Kidney (tissue), 14 donors: ENCODE data around the gene VPS33B. TPM values are rescaled to one million over a fixed set of nuclear protein-coding genes. Genes with fewer than 3 reads are reported as not detected.

Source experiments
- DNase-seq, 5 donors: peaks; one replicate each; pipeline ENCODE4 v3.0.0-alpha.2; 2013 to 2020
- FAIRE-seq: peaks from 2 replicates; lab custom pipeline; 2012; peaks lifted over from hg19 to GRCh38; lab: Jason Lieb, UNC
- H3K27ac ChIP-seq, 2 donors: one replicate each; pipeline ENCODE4 v1.7.0; 2013; ENCODE audit warnings: low read depth in 2 of 2, low read length in 2 of 2, inconsistent platforms in 1 of 2
- H3K27me3 ChIP-seq: one replicate; pipeline ENCODE4 v1.7.1; 2013; ENCODE audit warnings: low read length, inconsistent platforms; ENCODE audit not compliant: control insufficient read depth, insufficient read depth
- H3K36me3 ChIP-seq, 3 donors: one replicate each; pipeline versions ENCODE4 v1.7.0 to v1.7.1; 2013; ENCODE audit warnings: low read length in 3 of 3, control low read depth in 1 of 3, inconsistent platforms in 1 of 3; ENCODE audit not compliant: insufficient read depth in 3 of 3, control insufficient read depth in 2 of 3
- H3K4me1 ChIP-seq, 3 donors: one replicate each; pipeline versions ENCODE4 v1.7.0 to v1.7.1; 2013; ENCODE audit warnings: low read length in 3 of 3, inconsistent platforms in 1 of 3, low read depth in 1 of 3; ENCODE audit not compliant: control insufficient read depth in 2 of 3, insufficient read depth in 2 of 3
- H3K4me3 ChIP-seq, 3 donors: one replicate each; pipeline versions ENCODE4 v1.7.0 to v1.8.1; 2013; ENCODE audit warnings: low read length in 3 of 3, control low read depth in 1 of 3, inconsistent platforms in 1 of 3
- H3K9ac ChIP-seq, 3 donors: one replicate each; pipeline versions ENCODE4 v1.7.0 to v1.7.1; 2013; ENCODE audit warnings: low read length in 3 of 3, control low read depth in 1 of 3, inconsistent platforms in 1 of 3
- H3K9me3 ChIP-seq, 3 donors: one replicate each; pipeline versions ENCODE4 v1.7.0 to v1.7.1; 2013; ENCODE audit warnings: low read length in 3 of 3, control low read depth in 1 of 3, inconsistent platforms in 1 of 3; ENCODE audit not compliant: control insufficient read depth in 2 of 3, insufficient read depth in 1 of 3
- intact Hi-C: fragments of 100-400 bp; cut with DNase I; formaldehyde crosslinking; loops from one replicate; pipeline ENCODE4 v1.11.1; 2022
- polyA plus RNA-seq: library from polyadenylated mRNA; stranded (reverse); fragments of 350-450 nt; fragmentation: Illumina TruSeq; extraction: RNeasy Lipid Tissue Mini Kit (QIAGEN cat#74804); gene quantifications from one replicate; pipeline ENCODE4 v1.2.3, GENCODE V29; 2014; ENCODE audit warnings: low read depth, low replicate concordance; ENCODE audit not compliant: insufficient read depth
- total RNA-seq: library from RNA; stranded (reverse); fragmentation: NEBNext Ultra II Directional; extraction: Animal tissue kit (Norgen Biotek cat#: 25700); gene quantifications from one replicate; pipeline ENCODE4 v1.2.1, GENCODE V29; 2021
- TF ChIP-seq, protein P1 (sequence below): IDR thresholded peaks from 3 replicates; pipeline ENCODE4 v1.5.1; 2012; ENCODE audit warnings: mild to moderate bottlenecking, moderate library complexity, borderline replicate concordance; ENCODE audit not compliant: insufficient read depth; ENCODE audit errors: extremely low read depth
- donor health status: control.
- donor health status: control.
- donor health status: control.
- donor health status: control.
- donor health status: control.
- donor health status: DM: yes; HTN: yes; CAD: no.
- donor health status: Normal renal cell carcinoma (clear cell type).

VPS33B gene
- total and polyA plus RNA-seq, 2 donors from 2014 or later: 15.5 to 18.5 TPM

DNA sequence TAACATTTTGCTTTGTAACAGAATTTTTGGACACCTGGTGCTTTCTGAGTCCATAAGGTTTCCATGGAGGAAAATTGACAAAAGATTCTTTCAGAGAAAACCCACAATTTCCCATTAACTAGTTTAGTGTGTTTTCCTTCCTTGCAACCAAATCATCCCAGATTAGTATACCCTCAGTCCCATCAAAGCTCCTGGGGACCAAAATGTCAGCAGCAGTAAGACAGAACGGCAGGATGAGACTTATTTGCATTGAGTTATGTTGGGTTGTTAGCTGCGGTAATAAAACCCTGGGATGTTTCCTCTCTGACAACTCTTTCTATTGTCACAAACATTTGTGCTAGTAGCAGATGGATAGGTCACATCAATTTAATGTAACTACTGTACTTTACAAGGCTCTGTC, 32.4 kb upstream of the VPS33B start:
- H3K4me1 ChIP-seq: no peaks in the 10 kb centered on the region
- H3K4me3 ChIP-seq: no peak overlapping the region
- no peaks in the 10 kb centered on the region for H3K36me3 ChIP-seq
- no peak for FAIRE-seq
- no peak overlapping the region for H3K9ac ChIP-seq
- no peaks in the 10 kb centered on the region for H3K9me3 ChIP-seq
- intact Hi-C loops: loop anchor here (5.0 kb wide), 1 partner anchor 217 kb away; no protein-coding TSS in a partner anchor
- peaks cover 3% of the 10 kb centered on the region for H3K27me3 ChIP-seq
- no peak overlapping the region for H3K27ac ChIP-seq
- TF ChIP-seq, protein P1, sequence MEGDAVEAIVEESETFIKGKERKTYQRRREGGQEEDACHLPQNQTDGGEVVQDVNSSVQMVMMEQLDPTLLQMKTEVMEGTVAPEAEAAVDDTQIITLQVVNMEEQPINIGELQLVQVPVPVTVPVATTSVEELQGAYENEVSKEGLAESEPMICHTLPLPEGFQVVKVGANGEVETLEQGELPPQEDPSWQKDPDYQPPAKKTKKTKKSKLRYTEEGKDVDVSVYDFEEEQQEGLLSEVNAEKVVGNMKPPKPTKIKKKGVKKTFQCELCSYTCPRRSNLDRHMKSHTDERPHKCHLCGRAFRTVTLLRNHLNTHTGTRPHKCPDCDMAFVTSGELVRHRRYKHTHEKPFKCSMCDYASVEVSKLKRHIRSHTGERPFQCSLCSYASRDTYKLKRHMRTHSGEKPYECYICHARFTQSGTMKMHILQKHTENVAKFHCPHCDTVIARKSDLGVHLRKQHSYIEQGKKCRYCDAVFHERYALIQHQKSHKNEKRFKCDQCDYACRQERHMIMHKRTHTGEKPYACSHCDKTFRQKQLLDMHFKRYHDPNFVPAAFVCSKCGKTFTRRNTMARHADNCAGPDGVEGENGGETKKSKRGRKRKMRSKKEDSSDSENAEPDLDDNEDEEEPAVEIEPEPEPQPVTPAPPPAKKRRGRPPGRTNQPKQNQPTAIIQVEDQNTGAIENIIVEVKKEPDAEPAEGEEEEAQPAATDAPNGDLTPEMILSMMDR: no peak
- no peak for DNase-seq

- intact Hi-C loops: no loop called here
- Histone ChIP-seq H3K4me1 (no peaks in the 10 kb centered on the region), H3K9me3 (no peaks in the 10 kb centered on the region), H3K4me3 (no peak overlapping the region), H3K27me3 (no peaks in the 10 kb centered on the region), H3K9ac (no peak overlapping the region), H3K36me3 (no peaks in the 10 kb centered on the region), H3K27ac (no peak overlapping the region)
- TF ChIP-seq, protein P1: no peak
- DNase-seq: no peak
- no peak for FAIRE-seq
Measured at GRCh38 chr15:91051248-91051647, 28.9 kb upstream of the VPS33B start.

- no peak for DNase-seq
- H3K4me3 ChIP-seq: no peak overlapping the region
- H3K9me3 ChIP-seq: no peaks in the 10 kb centered on the region
- TF ChIP-seq, protein P1: no peak
- intact Hi-C loops: no loop called here
- H3K27me3 ChIP-seq: no peaks in the 10 kb centered on the region
- H3K36me3 ChIP-seq: no peaks in the 10 kb centered on the region
- no peak overlapping the region for H3K27ac ChIP-seq
- no peak overlapping the region for H3K9ac ChIP-seq
- no peaks in the 10 kb centered on the region for H3K4me1 ChIP-seq
- FAIRE-seq: no peak
Measured at GRCh38 chr15:91050128-91050455, 27.7 kb upstream of the VPS33B start.
